ENCODE data around the gene ADPRM.
A peak's percentile ranks its signal among the peaks of the same experiment; 100 is the strongest.
"Not testable (repeated sequence)": the region's sequence is repeated elsewhere in the genome, so short reads cannot be mapped to it uniquely, and the experiment has no call there.

The ADPRM gene

DNA sequence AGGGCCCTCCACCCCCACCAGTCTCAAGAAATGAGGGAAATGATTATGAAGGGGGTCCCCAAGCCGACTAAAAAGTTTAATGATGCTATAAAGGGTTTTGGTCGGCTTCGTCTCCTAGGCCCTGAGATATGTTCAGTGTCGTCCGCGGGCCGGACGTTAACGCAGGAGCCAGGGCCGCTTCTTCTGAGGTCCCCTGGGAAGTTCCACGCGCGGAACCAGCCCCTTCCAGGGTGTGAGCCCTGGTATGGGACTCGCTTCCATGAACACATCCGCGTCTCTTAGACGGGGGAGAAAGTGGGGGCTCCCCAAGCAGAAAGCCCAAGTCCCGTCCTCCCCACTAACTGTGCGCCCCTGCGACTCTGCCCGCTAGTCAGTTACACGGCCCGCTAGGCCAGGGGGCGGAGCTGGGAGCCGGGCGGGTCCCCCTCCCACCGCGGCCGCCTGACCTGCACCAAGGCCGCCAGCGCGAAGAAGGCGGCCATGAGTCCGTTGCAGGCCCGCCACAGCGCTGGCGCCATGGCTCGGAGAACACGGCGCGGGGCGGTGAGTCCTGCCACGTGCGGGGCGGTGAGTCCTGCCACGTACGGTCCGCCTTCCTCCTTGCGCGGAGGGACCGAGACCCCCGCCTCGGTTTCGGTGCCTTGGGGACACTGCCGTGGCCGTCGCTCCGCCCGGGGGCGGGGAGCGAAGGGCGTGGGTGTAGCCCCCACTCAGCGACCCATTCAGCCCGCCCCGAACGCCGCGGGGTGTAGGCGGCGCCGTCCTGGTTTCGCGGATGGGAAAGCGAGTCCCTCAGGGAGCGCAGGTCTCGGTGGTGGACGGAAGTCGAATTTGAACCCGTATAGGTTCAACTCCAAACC, 32.2 kb downstream of the ADPRM start, which contains the start of gene TMEM220:
Gene TMEM220, minus strand, starts transcription at position 690 of the 860 bp plus-strand sequence. Its CDS starts 172 bp downstream, at position 518.
- DNase-seq (ENCODE audit: low spot score): peak; percentile 66
- Histone ChIP-seq H2AK5ac (ENCODE audit: low read depth, low read length) (peak within 1 kb of the TSS; percentile 6), H3K18ac (ENCODE audit: low read length) (peak within 1 kb of the TSS; percentile 97), H2BK12ac (ENCODE audit: low read length) (peak within 1 kb of the TSS; percentile 36), H4K91ac (ENCODE audit: low read depth, low read length, poor library complexity) (no peak within 1 kb of the TSS), H4K8ac (ENCODE audit: low read depth, low read length) (no peak within 1 kb of the TSS), H3K23ac (ENCODE audit: low read depth, low read length, poor library complexity) (peak within 1 kb of the TSS; percentile 57), H3K14ac (ENCODE audit: low read length) (no peak within 1 kb of the TSS), H3K4ac (ENCODE audit: low read length) (no peak within 1 kb of the TSS), H3K4me3 (ENCODE audit: low read length in 2 of 2) (peak within 1 kb of the TSS; percentile 4 to 79), H2AFZ (ENCODE audit: low read length) (peak within 1 kb of the TSS; percentile 77), H3K27ac (replicated peaks; ENCODE audit: low read length) (no peak within 1 kb of the TSS), H3K36me3 (replicated peaks in 1 of 2; ENCODE audit: control insufficient read depth in 2 of 2, insufficient read depth in 2 of 2, low read length in 2 of 2) (no peaks in the 10 kb centered on the region), H2BK120ac (ENCODE audit: low read depth, low read length) (no peak within 1 kb of the TSS), H3K4me2 (ENCODE audit: insufficient read depth, low read length, poor library complexity, severe bottlenecking) (peak within 1 kb of the TSS; percentile 51), H2BK15ac (ENCODE audit: low read length) (peak within 1 kb of the TSS; percentile 50), H3K9me3 (replicated peaks in 1 of 2; ENCODE audit: control insufficient read depth in 2 of 2, insufficient read depth in 1 of 2, low read depth in 1 of 2, low read length in 2 of 2) (no peaks in the 10 kb centered on the region), H3K27me3 (ENCODE audit: control insufficient read depth in 3 of 3, insufficient read depth in 3 of 3, low read depth in 1 of 3, low read length in 3 of 3) (peaks cover 0 to 11% (median 3%) of the 10 kb centered on the region in 3 experiments), H3K9ac (ENCODE audit: low read depth, low read length, poor library complexity) (peak within 1 kb of the TSS; percentile 68), H2BK5ac (ENCODE audit: low read length) (no peak within 1 kb of the TSS), H3K4me1 (ENCODE audit: control insufficient read depth in 2 of 2, insufficient read depth in 1 of 2, low read depth in 1 of 2, low read length in 2 of 2) (peaks cover 1 to 4% of the 10 kb centered on the region in 2 donors), H3K79me1 (ENCODE audit: low read depth, low read length) (no peaks in the 10 kb centered on the region)
- WGBS, 2 donors (ENCODE audit: extremely low coverage in 2 of 2, insufficient read length in 2 of 2, insufficient replicate concordance in 1 of 2): no CpG with 5 or more reads among the region's 79 CpGs

DNA sequence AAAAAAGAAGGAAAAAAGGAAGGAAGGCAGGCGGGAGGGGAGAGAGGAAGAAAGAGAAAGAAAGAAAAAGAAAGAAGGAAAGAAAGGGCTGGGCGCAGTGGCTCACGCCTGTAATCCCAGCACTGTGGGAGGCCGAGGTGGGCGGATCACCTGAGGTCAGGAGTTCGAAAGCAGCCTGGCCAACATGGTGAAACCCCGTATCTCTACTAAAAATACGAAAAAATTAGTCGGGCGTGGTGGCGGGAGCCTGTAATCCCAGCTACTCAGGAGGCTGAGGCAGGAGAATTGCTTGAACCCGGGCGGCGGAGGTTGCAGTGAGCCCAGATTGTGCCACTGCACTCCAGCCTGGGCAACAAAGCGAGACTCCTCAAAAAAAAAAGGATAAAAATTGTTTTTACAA, 32.9 kb downstream of the ADPRM start:
- WGBS, 2 donors (ENCODE audit: extremely low coverage in 2 of 2, insufficient read length in 2 of 2, insufficient replicate concordance in 1 of 2): no CpG with 5 or more reads among the region's 15 CpGs
- not testable (repeated sequence) for H2AK5ac ChIP-seq (ENCODE audit: low read depth, low read length); DNase-seq (ENCODE audit: low spot score); H3K9ac ChIP-seq (ENCODE audit: low read depth, low read length, poor library complexity); H3K4me1 ChIP-seq (ENCODE audit: control insufficient read depth in 2 of 2, insufficient read depth in 1 of 2, low read depth in 1 of 2, low read length in 2 of 2); H3K4ac ChIP-seq (ENCODE audit: low read length); H4K8ac ChIP-seq (ENCODE audit: low read depth, low read length); H3K14ac ChIP-seq (ENCODE audit: low read length); H3K36me3 ChIP-seq (replicated peaks in 1 of 2; ENCODE audit: control insufficient read depth in 2 of 2, insufficient read depth in 2 of 2, low read length in 2 of 2); H2BK5ac ChIP-seq (ENCODE audit: low read length); H2BK12ac ChIP-seq (ENCODE audit: low read length); H3K9me3 ChIP-seq (replicated peaks in 1 of 2; ENCODE audit: control insufficient read depth in 2 of 2, insufficient read depth in 1 of 2, low read depth in 1 of 2, low read length in 2 of 2); H3K27ac ChIP-seq (replicated peaks; ENCODE audit: low read length); H3K18ac ChIP-seq (ENCODE audit: low read length); H3K79me1 ChIP-seq (ENCODE audit: low read depth, low read length); H3K23ac ChIP-seq (ENCODE audit: low read depth, low read length, poor library complexity); H4K91ac ChIP-seq (ENCODE audit: low read depth, low read length, poor library complexity); H3K4me3 ChIP-seq (ENCODE audit: low read length in 2 of 2); H2BK120ac ChIP-seq (ENCODE audit: low read depth, low read length); H2BK15ac ChIP-seq (ENCODE audit: low read length)
- peaks cover 0 to 11% (median 3%) of the 10 kb centered on the region in 3 experiments for H3K27me3 ChIP-seq (ENCODE audit: control insufficient read depth in 3 of 3, insufficient read depth in 3 of 3, low read depth in 1 of 3, low read length in 3 of 3)
- H3K4me2 ChIP-seq (ENCODE audit: insufficient read depth, low read length, poor library complexity, severe bottlenecking): peak overlapping the region; percentile 29
- H2AFZ ChIP-seq (ENCODE audit: low read length): peak overlapping the region; percentile 77

DNA sequence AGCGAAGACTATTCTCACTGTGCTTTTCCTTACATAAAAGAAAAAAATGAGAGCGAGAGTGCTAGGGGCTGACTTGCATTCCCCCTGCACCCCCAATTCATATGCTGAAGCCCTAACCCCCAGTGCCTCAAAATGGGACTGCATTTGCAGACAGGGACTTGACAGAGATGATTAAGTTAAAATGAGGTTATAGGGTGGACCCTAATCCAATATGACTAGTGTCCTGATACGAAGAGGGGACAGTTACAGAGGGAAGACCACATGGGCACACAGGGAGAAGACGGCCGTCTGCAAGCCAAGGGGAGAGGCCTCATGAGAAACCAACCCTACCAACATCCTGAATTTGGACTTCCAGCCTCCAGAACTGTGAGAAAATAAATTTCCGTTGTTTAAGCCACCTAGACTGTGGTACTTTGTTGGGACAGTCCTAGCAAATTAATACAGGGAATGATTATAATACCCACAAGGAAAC, 34.0 kb downstream of the ADPRM start:
- Histone ChIP-seq H3K23ac (ENCODE audit: low read depth, low read length, poor library complexity) (no peak overlapping the region), H3K4me1 (ENCODE audit: control insufficient read depth in 2 of 2, insufficient read depth in 1 of 2, low read depth in 1 of 2, low read length in 2 of 2) (peaks cover 1 to 4% of the 10 kb centered on the region in 2 donors), H3K9ac (ENCODE audit: low read depth, low read length, poor library complexity) (no peak overlapping the region), H2BK120ac (ENCODE audit: low read depth, low read length) (no peak overlapping the region), H3K27ac (replicated peaks; ENCODE audit: low read length) (no peak overlapping the region), H3K18ac (ENCODE audit: low read length) (no peak overlapping the region), H2BK12ac (ENCODE audit: low read length) (no peak overlapping the region), H3K9me3 (replicated peaks in 1 of 2; ENCODE audit: control insufficient read depth in 2 of 2, insufficient read depth in 1 of 2, low read depth in 1 of 2, low read length in 2 of 2) (no peaks in the 10 kb centered on the region), H3K4me3 (ENCODE audit: low read length in 2 of 2) (no peak overlapping the region), H4K91ac (ENCODE audit: low read depth, low read length, poor library complexity) (no peak overlapping the region), H2AK5ac (ENCODE audit: low read depth, low read length) (no peak overlapping the region), H2BK15ac (ENCODE audit: low read length) (no peak overlapping the region), H4K8ac (ENCODE audit: low read depth, low read length) (no peak overlapping the region), H3K79me1 (ENCODE audit: low read depth, low read length) (no peaks in the 10 kb centered on the region), H3K4ac (ENCODE audit: low read length) (no peak overlapping the region), H3K27me3 (ENCODE audit: control insufficient read depth in 3 of 3, insufficient read depth in 3 of 3, low read depth in 1 of 3, low read length in 3 of 3) (peaks cover 0 to 11% (median 3%) of the 10 kb centered on the region in 3 experiments), H3K4me2 (ENCODE audit: insufficient read depth, low read length, poor library complexity, severe bottlenecking) (no peak overlapping the region), H3K36me3 (replicated peaks in 1 of 2; ENCODE audit: control insufficient read depth in 2 of 2, insufficient read depth in 2 of 2, low read length in 2 of 2) (no peaks in the 10 kb centered on the region), H3K14ac (ENCODE audit: low read length) (no peak overlapping the region), H2BK5ac (ENCODE audit: low read length) (no peak overlapping the region), H2AFZ (ENCODE audit: low read length) (peak overlapping the region; percentile 75)
- no peak for DNase-seq (ENCODE audit: low spot score)
- WGBS, 2 donors (ENCODE audit: extremely low coverage in 2 of 2, insufficient read length in 2 of 2, insufficient replicate concordance in 1 of 2): no CpG with 5 or more reads among the region's 6 CpGs

DNA sequence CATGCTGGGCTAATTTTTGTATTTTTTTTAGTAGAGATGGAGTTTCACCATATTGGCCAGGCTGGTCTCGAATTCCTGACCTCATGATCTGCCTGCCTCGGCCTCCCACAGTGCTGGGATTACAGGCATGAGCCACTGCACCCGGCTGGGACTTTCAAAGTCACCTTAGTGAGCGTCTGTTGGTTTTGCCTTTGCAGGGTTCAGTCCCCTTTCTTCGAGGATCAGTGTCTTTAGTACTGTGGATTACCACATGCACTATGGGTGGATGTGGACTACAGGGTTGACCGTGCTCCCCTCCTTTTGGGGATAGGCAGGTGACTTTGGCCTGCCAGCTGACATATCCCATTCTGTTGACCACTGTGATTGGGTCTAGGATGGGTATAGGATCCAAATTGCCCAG, 34.7 kb downstream of the ADPRM start:
- H2BK120ac ChIP-seq (ENCODE audit: low read depth, low read length); H2AK5ac ChIP-seq (ENCODE audit: low read depth, low read length); H3K79me1 ChIP-seq (ENCODE audit: low read depth, low read length); H3K4me2 ChIP-seq (ENCODE audit: insufficient read depth, low read length, poor library complexity, severe bottlenecking); H3K36me3 ChIP-seq (replicated peaks in 1 of 2; ENCODE audit: control insufficient read depth in 2 of 2, insufficient read depth in 2 of 2, low read length in 2 of 2); H3K18ac ChIP-seq (ENCODE audit: low read length); H3K14ac ChIP-seq (ENCODE audit: low read length); H3K4me3 ChIP-seq (ENCODE audit: low read length in 2 of 2); H3K4me1 ChIP-seq (ENCODE audit: control insufficient read depth in 2 of 2, insufficient read depth in 1 of 2, low read depth in 1 of 2, low read length in 2 of 2); H3K23ac ChIP-seq (ENCODE audit: low read depth, low read length, poor library complexity); H4K91ac ChIP-seq (ENCODE audit: low read depth, low read length, poor library complexity); H3K9me3 ChIP-seq (replicated peaks in 1 of 2; ENCODE audit: control insufficient read depth in 2 of 2, insufficient read depth in 1 of 2, low read depth in 1 of 2, low read length in 2 of 2); DNase-seq (ENCODE audit: low spot score); H2AFZ ChIP-seq (ENCODE audit: low read length); H2BK12ac ChIP-seq (ENCODE audit: low read length); H4K8ac ChIP-seq (ENCODE audit: low read depth, low read length); H3K9ac ChIP-seq (ENCODE audit: low read depth, low read length, poor library complexity); H3K4ac ChIP-seq (ENCODE audit: low read length); H2BK15ac ChIP-seq (ENCODE audit: low read length); H2BK5ac ChIP-seq (ENCODE audit: low read length); H3K27ac ChIP-seq (replicated peaks; ENCODE audit: low read length): not testable (repeated sequence)
- WGBS, 2 donors (ENCODE audit: extremely low coverage in 2 of 2, insufficient read length in 2 of 2, insufficient replicate concordance in 1 of 2): no CpG with 5 or more reads among the region's 6 CpGs
- peaks cover 0 to 11% (median 3%) of the 10 kb centered on the region in 3 experiments for H3K27me3 ChIP-seq (ENCODE audit: control insufficient read depth in 3 of 3, insufficient read depth in 3 of 3, low read depth in 1 of 3, low read length in 3 of 3)
